Measurements from ENCODE around the gene FZD10.

The FZD10 gene

DNA sequence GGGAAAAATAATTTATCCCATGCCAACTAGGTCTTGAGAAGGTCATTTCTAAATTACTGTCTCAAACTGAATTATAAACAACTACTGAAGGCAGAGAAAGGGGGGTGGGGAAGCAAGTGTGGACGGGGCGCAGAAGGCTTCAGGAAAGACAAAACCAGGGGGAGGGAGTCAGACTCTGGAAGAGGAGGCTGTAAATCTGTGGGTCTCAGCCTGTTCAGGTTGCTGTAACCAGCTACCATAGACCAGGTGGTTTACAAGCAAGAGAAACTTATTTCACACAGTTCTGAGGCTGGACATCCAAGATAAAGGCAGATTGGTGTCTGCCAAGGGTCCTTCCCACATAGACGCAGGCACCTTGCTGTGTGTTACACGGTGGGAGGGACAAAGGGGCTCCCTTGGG lies 39.9 kb upstream of the FZD10 start:
- H3K27me3 ChIP-seq (replicated peaks; ENCODE audit: insufficient read depth, low read length): no peaks in the 10 kb centered on the region
- H3K9ac ChIP-seq (ENCODE audit: low read length): no peak overlapping the region
- TF ChIP-seq EZH2 (optimal IDR thresholded peaks at IDR 0.05; ENCODE audit: low read depth, low read length) (no peak), EZH2phosphoT487 (IDR thresholded peaks at IDR 0.05; ENCODE audit: low read length) (no peak)
- TF ChIP-seq, protein P1, sequence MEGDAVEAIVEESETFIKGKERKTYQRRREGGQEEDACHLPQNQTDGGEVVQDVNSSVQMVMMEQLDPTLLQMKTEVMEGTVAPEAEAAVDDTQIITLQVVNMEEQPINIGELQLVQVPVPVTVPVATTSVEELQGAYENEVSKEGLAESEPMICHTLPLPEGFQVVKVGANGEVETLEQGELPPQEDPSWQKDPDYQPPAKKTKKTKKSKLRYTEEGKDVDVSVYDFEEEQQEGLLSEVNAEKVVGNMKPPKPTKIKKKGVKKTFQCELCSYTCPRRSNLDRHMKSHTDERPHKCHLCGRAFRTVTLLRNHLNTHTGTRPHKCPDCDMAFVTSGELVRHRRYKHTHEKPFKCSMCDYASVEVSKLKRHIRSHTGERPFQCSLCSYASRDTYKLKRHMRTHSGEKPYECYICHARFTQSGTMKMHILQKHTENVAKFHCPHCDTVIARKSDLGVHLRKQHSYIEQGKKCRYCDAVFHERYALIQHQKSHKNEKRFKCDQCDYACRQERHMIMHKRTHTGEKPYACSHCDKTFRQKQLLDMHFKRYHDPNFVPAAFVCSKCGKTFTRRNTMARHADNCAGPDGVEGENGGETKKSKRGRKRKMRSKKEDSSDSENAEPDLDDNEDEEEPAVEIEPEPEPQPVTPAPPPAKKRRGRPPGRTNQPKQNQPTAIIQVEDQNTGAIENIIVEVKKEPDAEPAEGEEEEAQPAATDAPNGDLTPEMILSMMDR (IDR thresholded peaks at IDR 0.05; ENCODE audit: low read length): no peak
- no peak for DNase-seq
- no peaks in the 10 kb centered on the region for H4K20me1 ChIP-seq (ENCODE audit: insufficient read depth, low read length)
- H3F3A ChIP-seq (ENCODE audit: insufficient read depth, low read length): no peaks in the 10 kb centered on the region
- H3K36me3 ChIP-seq (replicated peaks; ENCODE audit: insufficient read depth, low read length): no peaks in the 10 kb centered on the region
- H3K9me3 ChIP-seq (replicated peaks; ENCODE audit: insufficient read depth, low read length): no peaks in the 10 kb centered on the region
- no peak overlapping the region for H2AFZ ChIP-seq (ENCODE audit: low read length)
- H3K4me3 ChIP-seq (ENCODE audit: low read length): no peak overlapping the region
- no peaks in the 10 kb centered on the region for H3K4me1 ChIP-seq (ENCODE audit: low read length)
- H3K27ac ChIP-seq (ENCODE audit: low read length): no peak overlapping the region
- H3K4me2 ChIP-seq (ENCODE audit: low read depth, low read length): no peak overlapping the region
- no peaks in the 10 kb centered on the region for H3K79me2 ChIP-seq (ENCODE audit: low read length)
- no peaks in the 10 kb centered on the region for H3K9me2 ChIP-seq (replicated peaks; ENCODE audit: insufficient read depth, low read length)

DNA sequence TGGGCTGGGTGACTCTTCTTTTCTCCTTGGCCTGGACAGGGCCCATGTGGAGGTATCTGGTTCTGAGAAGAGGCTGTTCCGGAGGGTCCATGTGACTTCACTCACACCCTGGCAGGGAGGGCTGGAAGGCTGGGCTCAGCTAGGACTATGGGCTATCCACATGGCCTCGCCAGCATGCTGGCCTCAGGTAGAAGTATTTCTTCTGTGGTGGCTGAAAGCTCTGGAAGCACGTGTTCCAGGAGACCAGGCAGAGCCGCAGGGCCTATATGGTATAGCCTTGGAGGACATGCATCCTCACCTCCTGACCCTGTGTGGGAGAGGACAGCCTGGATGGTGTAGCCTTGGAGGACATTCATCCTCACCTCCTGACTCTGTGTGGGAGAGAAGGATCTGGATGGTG lies 38.2 kb upstream of the FZD10 start:
- Histone ChIP-seq H4K20me1 (ENCODE audit: insufficient read depth, low read length) (no peaks in the 10 kb centered on the region), H3K36me3 (replicated peaks; ENCODE audit: insufficient read depth, low read length) (no peaks in the 10 kb centered on the region), H3K79me2 (ENCODE audit: low read length) (no peaks in the 10 kb centered on the region), H2AFZ (ENCODE audit: low read length) (no peak overlapping the region), H3K27me3 (replicated peaks; ENCODE audit: insufficient read depth, low read length) (no peaks in the 10 kb centered on the region), H3K4me1 (ENCODE audit: low read length) (no peaks in the 10 kb centered on the region), H3K4me2 (ENCODE audit: low read depth, low read length) (no peak overlapping the region), H3K4me3 (ENCODE audit: low read length) (no peak overlapping the region), H3F3A (ENCODE audit: insufficient read depth, low read length) (no peaks in the 10 kb centered on the region), H3K27ac (ENCODE audit: low read length) (no peak overlapping the region), H3K9ac (ENCODE audit: low read length) (no peak overlapping the region), H3K9me2 (replicated peaks; ENCODE audit: insufficient read depth, low read length) (no peaks in the 10 kb centered on the region), H3K9me3 (replicated peaks; ENCODE audit: insufficient read depth, low read length) (no peaks in the 10 kb centered on the region)
- TF ChIP-seq, protein P1 (IDR thresholded peaks at IDR 0.05; ENCODE audit: low read length): no peak
- TF ChIP-seq EZH2 (optimal IDR thresholded peaks at IDR 0.05; ENCODE audit: low read depth, low read length): no peak
- no peak for TF ChIP-seq EZH2phosphoT487 (IDR thresholded peaks at IDR 0.05; ENCODE audit: low read length)
- DNase-seq: no peak

DNA sequence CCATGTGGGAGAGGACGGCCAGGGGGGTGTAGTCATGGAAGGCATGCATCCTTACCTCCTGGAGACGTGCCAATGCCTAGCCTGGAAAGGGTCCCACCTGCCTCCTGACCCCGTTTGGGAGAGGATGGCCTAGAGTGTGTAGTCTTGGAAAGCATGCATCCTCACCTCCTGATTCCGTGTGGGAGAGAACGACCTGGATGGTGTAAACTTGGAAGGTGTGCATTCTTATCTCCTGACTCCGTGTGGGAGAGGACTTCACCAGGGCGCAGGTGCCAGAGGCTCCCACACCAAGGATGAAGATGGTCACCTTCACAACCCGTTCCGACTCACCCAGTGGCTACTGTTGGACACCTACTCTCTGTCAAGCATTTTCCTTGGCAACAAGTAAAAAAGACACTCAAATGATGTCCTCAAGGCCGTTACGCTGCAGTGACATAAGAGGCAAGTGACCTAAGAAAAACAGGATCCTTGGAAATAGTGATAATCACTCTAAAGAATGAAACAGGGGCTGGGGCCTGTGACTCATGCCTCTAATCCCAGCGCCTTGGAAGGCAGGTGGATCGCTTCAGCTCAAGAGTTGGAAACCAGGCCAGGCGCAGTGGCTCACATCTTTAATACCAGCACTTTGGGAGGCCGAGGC lies 37.5 kb upstream of the FZD10 start:
- Histone ChIP-seq H3K9ac (ENCODE audit: low read length) (no peak overlapping the region), H3K4me2 (ENCODE audit: low read depth, low read length) (no peak overlapping the region), H3K4me3 (ENCODE audit: low read length) (no peak overlapping the region), H3K27ac (ENCODE audit: low read length) (no peak overlapping the region), H3K79me2 (ENCODE audit: low read length) (no peaks in the 10 kb centered on the region), H3K9me3 (replicated peaks; ENCODE audit: insufficient read depth, low read length) (no peaks in the 10 kb centered on the region), H3F3A (ENCODE audit: insufficient read depth, low read length) (no peaks in the 10 kb centered on the region), H4K20me1 (ENCODE audit: insufficient read depth, low read length) (no peaks in the 10 kb centered on the region), H3K4me1 (ENCODE audit: low read length) (no peaks in the 10 kb centered on the region), H2AFZ (ENCODE audit: low read length) (no peak overlapping the region), H3K36me3 (replicated peaks; ENCODE audit: insufficient read depth, low read length) (no peaks in the 10 kb centered on the region), H3K27me3 (replicated peaks; ENCODE audit: insufficient read depth, low read length) (no peaks in the 10 kb centered on the region), H3K9me2 (replicated peaks; ENCODE audit: insufficient read depth, low read length) (no peaks in the 10 kb centered on the region)
- DNase-seq: no peak
- TF ChIP-seq EZH2 (optimal IDR thresholded peaks at IDR 0.05; ENCODE audit: low read depth, low read length): no peak
- TF ChIP-seq, protein P1 (IDR thresholded peaks at IDR 0.05; ENCODE audit: low read length): no peak
- TF ChIP-seq EZH2phosphoT487 (IDR thresholded peaks at IDR 0.05; ENCODE audit: low read length): no peak

Measured in MM.1S (cell line).